ENCODE measurements around the gene LMO4.

GRCh38 chr1:87355894-87356293 lies 27.2 kb downstream of the LMO4 start:
- TF ChIP-seq POLR2A (IDR thresholded peaks at IDR 0.05), result no peak
- TF ChIP-seq, protein P1, sequence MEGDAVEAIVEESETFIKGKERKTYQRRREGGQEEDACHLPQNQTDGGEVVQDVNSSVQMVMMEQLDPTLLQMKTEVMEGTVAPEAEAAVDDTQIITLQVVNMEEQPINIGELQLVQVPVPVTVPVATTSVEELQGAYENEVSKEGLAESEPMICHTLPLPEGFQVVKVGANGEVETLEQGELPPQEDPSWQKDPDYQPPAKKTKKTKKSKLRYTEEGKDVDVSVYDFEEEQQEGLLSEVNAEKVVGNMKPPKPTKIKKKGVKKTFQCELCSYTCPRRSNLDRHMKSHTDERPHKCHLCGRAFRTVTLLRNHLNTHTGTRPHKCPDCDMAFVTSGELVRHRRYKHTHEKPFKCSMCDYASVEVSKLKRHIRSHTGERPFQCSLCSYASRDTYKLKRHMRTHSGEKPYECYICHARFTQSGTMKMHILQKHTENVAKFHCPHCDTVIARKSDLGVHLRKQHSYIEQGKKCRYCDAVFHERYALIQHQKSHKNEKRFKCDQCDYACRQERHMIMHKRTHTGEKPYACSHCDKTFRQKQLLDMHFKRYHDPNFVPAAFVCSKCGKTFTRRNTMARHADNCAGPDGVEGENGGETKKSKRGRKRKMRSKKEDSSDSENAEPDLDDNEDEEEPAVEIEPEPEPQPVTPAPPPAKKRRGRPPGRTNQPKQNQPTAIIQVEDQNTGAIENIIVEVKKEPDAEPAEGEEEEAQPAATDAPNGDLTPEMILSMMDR (IDR thresholded peaks at IDR 0.05), result no peak

Data from stomach (tissue), 4 donors.